ENCODE measurements around the gene CEP162. TPM values are rescaled to one million over a fixed set of nuclear protein-coding genes. Genes with fewer than 3 reads are reported as not detected.
"Not testable (repeated sequence)": the region's sequence is repeated elsewhere in the genome, so short reads cannot be mapped to it uniquely, and the experiment has no call there.

Gene CEP162
- total RNA-seq, 1 experiment from 2014 or later: 1.3 TPM

DNA sequence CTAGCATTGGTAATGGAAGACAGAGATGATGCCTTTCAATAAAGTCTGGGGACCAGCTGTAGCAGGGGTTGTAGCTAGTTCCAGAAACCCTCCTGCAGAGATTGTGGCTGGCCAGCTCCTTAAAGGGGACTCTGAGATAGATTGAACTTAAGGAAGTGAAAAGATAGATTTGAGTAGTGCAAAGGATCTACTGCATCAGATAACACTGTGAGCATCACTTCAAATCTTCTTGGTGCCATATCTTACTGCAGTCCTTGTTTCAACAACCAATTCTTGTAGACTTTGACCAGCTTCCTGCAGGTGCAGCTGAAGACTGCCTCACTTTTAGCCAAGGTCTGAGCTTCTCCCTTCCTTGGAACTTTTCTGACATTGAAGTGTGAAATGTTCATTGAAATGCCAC is 14.8 kb upstream of the CEP162 start:
- DNase-seq (ENCODE audit: low spot score): no peak

DNA sequence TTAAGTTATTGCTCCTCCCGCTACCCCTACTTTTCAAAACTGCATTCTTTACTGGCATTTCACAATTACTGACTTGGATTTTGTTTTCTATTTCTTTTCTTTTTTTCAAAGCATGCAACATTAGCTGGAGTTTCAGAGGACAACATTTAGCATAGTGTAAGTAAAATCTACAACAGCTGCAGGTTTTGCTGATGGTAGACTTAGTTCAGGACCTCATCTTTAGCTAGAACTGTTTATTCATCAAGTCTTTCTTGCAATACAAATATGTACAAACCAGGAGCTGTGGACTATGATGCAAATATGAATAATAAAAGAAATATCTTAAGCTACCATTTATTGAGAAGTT is 728 bp upstream of the CEP162 start:
- DNase-seq (ENCODE audit: low spot score): no peak

DNA sequence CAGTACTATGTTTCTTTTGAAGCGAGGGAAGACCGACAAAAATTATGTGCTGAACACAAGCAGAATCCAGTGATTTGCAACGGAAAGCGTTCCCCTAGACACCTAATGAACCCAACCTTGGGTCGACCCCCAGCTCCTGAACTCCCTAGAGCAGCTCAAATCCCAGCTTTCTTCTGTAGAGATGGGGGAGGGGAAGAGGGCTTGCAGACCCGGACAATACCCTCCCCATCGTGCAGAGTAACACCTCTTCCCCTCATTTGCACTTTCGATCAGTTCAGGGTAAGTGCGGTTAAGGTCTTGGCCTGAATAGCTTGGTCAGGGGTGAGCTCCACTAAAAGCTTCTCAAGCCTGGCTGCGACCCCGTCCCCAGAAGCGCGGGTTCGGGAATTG is 404 bp downstream of the CEP162 start:
- DNase-seq (ENCODE audit: low spot score): no peak

DNA sequence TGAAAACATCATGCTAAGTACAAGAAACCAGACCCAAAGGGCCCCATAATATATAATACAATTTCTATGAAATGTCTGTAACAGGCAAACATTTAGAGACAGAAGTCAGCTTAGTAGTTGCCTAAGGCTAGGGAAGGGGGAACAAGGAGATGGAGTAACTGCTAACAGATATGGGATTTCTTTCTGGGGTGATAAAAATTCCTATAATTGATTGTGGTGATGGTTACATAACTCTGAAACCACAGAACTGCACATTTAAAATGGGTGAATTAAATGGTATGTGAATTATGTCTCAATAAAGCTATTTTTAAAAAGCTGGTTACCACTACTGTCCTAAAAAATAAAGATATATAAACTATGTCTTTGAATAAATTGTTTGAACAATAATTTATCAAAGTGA is 3.2 kb downstream of the CEP162 start:
- no peak for DNase-seq (ENCODE audit: low spot score)

DNA sequence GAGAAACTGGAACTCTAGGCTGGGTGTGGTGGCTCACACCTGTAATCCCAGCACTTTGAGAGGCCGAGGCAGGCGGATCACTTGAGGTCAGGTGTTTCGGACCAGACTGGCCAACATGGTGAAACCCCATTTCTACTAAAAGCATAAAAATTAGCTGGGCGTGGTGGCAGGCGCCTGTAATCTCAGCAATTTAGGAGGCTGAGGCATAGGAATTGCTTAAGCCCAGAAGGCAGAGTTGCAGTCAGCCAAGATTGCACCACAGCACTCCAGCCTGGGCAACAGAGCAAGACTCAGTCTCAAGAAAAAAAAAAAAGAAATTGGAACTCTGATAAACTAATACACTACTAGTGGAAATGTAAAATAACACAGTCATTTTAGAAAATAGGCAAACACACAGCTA is 3.8 kb downstream of the CEP162 start:
- DNase-seq (ENCODE audit: low spot score): not testable (repeated sequence)

DNA sequence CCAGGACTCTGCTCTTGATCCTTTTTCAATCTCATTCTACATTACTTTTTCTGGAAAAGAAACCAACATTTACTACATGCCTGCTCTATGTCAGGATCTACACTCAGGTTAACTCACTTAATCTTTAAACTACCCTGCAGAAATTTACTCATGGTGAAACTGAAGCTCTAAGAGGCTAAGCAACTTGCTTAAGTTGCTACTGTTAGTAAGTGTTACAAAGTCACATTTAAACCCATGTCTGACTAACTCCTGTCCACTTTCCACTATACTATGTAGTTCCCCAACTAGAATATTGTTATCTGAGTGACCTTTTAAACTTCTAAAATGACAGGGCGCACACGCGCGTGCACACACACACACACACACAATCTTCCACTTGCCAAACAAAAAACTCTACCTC is 5.0 kb downstream of the CEP162 start:
- no peak for DNase-seq (ENCODE audit: low spot score)

DNA sequence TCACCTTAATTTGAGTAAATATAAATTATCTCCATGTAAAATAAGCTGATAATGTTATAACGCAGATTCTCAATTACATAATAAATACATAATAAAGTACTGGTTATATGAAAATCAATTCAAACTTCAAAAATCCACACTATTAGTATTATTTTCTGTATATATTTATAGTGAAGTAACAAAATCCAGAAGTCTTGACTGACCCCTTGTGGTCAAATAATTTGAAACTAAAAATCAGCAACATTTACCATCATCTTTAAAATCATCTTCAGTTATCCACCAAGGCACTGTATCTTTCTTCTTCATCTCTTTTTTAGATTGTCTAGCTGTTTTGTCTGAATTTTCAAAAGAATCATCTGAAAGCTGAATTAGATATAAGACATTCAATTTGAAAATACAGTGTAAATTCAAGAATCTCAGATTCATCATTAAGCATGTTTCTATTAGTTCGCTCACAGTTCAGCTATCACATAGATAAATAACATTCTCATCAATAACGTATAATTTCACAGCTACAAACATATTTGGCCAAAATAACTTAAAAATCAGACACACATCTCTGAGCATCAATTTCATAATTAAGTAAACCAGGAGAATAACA is 6.5 kb downstream of the CEP162 start:
- DNase-seq (ENCODE audit: low spot score): peak; percentile 66

DNA sequence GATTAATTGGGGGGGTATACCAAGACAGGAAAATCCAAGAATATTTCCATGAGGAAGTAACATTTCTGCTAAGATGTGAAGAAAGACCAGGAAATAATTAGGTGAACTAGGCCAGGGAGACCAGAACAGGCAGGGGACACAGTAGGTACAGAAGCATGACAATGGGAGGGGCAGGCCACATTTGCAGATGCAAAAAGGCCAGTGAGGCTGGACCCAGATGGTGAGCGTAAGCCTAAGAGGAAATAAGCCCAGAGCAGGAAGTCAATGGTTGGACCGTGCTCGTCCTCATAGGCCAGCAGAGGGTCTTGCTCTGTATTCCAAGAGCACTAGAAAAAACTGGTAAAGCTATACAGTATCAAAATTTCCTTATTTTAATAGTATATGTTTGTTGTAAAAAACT is 9.4 kb downstream of the CEP162 start:
- DNase-seq (ENCODE audit: low spot score): no peak

DNA sequence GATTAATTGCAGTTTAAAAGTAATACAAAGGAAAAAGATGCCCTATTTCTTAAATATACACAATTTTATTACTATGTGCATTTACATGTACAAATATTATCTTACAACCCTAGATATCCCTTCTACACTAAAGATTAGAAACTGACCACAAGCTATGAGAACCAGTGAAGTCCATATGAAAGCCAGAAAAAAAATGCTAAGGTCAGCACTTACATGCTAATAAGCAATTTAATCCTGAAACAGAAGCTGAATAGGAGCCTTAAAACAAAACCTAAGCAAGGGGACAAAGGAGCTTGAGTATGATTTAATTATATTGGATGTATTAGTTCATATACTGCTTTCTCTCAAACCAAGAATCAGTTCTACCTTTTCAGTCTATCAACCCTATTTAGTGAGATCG is 14.2 kb downstream of the CEP162 start:
- DNase-seq (ENCODE audit: low spot score): no peak

DNA sequence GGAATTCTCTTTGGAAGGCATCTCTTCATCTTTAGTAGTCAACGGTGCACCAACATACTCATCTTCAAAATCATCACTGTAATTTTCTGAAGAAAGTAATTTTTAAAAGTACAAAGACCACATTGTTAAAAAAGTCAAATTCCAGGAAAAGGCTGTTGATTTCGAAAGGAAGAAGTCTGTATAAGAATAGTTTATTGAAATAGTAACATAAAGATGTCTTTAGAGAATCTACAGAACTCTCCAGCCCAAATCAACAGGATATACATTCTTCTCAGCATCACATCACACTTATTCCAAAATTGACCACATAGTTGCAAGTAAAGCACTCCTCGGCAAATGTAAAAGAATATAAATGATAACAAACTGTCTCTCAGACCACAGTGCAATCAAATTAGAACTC is 23.4 kb downstream of the CEP162 start:
- no peak for DNase-seq (ENCODE audit: low spot score)

DNA sequence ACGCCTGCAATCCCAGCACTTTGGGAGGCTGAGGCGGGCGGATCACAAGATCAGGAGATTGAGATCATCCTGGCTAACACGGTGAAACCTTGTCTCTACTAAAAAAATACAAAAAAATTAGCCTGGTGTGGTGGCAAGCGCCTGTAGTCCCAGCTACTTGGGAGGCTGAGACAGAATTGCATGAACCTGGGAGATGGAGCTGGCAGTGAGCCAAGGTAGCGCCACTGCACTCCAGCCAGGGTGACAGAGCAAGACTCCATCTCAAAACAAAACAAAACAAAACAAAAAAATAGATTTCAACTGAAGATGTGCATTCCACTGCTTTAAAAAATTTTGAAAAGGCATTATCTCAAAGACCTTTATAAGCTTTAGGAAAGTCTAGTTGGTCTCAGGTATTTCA is 27.5 kb downstream of the CEP162 start:
- DNase-seq (ENCODE audit: low spot score): not testable (repeated sequence)

DNA sequence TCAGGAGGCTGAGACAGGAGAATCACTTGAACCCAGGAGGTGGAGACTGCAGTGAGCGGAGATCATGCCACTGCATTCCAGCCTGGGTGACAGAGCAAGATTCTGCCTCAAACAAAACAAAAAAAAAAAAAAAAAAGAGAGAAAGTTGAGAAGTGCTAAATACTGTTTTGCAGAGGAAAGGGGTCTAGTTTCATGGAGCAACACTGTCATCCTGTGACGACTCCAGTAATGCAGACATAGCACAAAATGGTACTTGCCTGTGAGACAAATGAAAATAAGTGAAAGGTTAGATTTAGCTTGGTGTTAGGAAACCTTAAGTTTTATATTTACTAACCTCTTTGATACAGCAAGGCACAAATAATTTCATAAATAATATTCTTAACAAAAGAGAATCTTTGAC is 29.7 kb downstream of the CEP162 start:
- no peak for DNase-seq (ENCODE audit: low spot score)

DNA sequence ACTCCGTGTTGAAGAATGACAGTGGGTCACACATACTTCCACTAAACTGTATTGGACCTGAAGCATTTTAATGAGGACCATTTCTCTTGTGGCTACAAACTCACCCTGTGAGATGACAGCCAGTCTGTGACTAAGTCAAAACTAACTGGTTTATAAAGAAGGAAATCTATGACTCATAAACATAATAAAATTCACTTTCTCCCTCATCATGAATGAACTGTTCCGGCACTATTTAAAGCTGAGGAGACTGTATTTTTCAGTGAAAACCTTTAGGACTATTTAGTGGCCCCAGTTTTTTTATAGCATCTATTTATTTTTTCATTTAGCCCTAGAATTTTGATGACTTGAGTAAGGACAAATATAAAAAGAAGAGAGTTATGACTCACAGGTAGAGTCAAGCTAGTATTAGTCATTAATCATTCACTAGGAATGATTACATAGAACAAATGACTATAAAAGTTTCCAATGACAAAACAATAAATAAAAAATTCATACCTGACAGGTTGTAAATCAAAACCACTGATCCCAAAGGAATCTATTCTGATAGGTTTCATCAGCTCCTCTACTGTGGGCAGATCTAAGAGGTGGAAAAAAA is 34.2 kb downstream of the CEP162 start:
- DNase-seq (ENCODE audit: low spot score): peak; percentile 80

DNA sequence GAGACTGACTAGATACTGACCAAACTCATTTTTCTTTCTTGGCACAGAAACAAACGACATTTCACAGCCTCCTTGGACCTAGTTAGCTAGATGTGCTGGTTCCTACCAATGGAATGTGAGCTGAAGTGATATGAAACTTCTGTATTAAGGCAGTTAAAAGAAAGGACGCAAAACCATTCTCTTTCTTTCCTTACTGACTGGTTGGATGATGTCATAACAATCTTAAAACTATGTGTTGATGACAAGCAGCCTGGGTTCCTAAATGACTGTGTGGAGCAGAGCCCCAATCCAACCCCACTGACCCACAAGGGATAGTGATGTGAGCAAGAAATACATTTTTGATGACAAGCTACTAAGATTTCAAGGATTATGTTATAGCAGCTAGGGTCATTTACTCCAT is 35.6 kb downstream of the CEP162 start:
- no peak for DNase-seq (ENCODE audit: low spot score)

DNA sequence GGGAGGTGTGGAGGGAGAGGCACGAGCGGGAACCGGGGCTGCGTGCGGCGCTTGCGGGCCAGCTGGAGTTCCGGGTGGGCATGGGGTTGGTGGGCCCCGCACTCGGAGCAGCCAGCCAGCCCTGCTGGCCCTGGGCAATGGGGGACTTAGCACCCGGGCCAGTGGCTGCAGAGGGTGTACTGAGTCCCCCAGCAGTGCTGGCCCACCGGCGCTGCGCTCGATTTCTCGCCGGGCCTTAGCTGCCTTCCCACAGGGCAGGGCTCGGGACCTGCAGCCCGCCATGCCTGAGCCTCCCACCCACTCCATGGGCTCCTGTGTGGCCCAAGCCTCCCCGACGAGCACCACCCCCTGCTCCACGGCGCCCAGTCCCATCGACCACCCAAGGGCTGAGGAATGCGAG is 38.1 kb downstream of the CEP162 start:
- not testable (repeated sequence) for DNase-seq (ENCODE audit: low spot score)

DNA sequence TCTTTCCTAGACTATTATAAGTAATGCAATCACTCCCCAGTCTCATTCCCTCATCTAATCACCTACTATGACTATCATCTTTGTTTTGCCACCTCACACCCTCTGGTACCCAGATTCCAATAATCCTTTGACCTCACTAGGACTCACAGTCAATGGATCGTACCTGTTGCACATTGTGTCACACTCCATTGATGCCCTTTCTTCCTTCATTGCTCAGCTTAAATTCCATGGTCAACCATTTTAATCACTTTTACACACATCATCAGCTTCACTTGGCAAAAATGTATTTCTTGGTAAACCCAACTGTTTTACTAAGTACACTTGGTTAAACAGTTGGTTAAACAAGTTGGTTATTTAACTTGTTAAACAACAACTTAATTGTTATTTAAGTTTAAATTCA is 44.0 kb downstream of the CEP162 start:
- no peak for DNase-seq (ENCODE audit: low spot score)

DNA sequence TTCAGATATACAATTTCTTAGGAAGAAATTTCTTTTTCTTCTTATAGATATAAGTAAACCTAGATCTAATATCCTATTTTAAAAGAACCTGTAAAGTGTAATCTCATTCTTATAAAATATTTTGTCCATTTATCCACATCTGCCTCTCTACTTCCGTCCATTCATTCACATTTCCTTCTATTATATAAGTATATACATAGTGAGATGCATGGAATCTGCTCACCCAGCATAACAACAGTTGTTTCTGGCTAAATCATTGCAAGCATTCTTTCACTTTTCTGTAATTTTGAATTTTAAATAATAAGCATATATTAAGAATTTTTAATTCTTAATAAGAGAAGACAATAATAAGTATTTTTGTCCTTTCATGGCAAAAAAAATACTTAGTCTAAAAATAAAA is 45.4 kb downstream of the CEP162 start:
- DNase-seq (ENCODE audit: low spot score): no peak

DNA sequence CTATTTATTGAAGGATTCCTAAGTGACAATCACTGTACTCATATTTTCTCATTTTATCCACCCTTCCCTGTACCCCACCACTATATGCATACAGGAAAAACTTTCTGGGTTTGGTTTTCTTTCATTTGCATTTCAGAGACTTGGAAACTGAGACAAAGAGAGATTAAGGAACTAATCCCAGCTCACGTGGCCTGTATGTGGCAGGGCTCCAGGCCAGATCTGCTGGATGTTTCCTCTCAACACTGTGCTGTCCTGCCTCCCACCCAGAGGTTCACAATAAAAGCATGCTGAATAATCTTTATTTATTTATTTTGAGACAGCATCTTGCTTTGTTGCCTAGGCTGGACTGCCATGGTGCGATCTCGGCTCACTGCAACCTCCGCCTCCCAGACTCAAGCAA is 50.2 kb downstream of the CEP162 start:
- no peak for DNase-seq (ENCODE audit: low spot score)

DNA sequence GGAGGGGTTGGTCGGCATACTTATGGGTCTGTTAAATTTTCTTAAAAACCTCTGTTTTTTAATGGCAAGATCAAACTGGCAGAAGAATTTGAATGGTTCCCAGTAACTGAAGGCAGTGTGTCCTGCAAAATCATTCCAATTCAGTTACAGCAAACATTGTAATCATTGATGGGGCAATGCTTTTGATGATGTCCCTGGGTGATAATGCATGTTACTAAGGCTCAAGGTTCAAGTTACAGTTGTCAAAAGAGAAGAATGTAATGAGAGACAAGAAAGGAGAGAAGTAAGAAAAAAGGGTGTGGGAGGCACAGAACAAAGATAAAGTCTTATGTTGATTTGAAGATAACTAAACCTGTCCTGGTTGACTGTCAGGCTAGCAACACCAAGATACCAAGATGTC is 54.9 kb downstream of the CEP162 start:
- no peak for DNase-seq (ENCODE audit: low spot score)

DNA sequence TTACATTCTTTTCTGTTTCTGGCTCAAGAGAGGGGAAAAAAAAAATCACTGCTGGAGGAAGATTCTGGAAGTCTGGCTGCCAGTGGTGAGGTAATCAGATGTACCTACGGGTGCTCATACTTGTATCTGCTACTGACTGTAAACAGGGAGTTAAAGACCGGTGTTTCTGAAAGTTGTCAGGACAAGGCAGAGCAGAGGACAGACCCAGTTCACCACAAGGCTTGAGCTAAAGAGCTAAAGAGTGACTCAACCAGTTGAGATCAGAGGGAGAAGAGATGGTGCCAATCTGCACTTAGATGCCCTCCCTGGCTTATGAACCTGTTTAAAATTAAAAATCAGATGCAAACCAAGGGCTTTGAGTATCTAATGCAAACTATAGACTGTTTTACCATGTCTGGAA is 55.4 kb downstream of the CEP162 start:
- DNase-seq (ENCODE audit: low spot score): no peak

DNA sequence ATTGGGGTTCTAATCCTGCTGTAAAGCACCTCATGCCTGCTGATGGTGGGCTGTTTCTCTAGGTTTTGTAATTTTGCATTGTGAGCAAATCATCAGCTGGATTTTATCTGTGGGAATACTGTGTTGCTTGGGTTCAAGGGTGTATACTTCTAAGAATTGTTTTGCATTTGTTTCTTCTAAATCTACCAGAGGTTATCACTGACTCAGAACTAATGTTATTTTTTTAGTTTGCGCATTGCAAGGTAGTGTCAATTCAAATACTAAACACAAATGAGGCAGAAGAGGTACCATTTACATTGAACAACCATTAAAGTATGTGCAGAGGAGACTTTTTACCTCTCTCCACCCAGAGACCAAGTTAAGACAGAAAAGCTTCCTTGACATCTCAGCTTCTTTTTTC is 60.0 kb downstream of the CEP162 start:
- no peak for DNase-seq (ENCODE audit: low spot score)

DNA sequence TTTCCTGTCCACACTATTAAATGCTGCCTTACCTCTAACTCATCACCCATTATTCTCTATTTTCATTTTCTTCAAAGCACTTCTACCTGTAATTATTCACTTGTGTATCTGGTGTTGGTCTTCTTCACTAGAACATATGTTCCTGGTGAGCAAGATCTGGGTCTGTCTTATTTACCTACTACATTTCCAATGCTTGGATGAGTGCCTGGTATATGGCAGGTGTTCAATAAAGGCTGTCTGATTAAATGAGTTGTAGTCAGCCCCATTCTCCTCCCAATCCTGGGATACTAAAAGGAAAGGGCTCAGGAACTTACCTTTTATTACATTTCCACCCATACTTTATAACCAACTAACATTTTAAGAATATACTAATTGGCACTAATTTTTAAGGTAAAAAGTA is 61.0 kb downstream of the CEP162 start:
- DNase-seq (ENCODE audit: low spot score): no peak

DNA sequence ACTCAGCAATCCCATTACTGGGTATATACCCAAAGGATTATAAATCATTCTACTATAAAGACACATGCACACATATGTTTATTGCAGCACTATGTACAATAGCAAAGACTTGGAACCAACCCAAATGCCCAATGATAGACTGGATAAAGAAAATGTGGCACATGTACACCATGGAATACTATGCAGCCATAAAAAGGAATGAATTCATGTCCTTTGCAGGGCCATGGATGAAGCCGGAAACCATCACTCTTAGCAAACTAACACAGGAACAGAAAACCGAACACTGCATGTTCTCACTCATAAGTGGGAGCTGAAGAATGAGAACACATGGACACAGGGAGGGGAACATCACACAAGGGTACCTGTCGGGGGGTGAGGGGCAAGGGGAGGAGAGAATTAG is 63.1 kb downstream of the CEP162 start:
- DNase-seq (ENCODE audit: low spot score): not testable (repeated sequence)

DNA sequence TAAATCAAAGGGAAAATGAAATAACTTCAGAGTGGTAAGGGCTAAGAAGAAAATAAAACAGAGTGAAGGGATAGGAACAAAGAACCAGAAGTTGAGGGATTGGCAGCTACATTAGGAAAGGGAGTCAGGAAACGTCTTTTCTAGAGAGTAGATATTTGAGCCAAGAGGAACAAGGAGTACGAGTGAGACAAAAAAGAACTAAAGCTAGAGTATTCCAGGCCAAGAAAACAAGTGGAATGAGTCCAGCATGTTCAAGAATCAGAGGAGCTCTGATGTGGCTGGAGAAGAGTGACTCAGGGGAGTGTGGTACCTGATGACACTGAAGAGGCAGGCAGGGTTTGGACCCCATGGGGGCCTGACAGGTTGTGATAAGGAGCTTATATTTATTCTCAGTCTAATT is 66.3 kb downstream of the CEP162 start:
- DNase-seq (ENCODE audit: low spot score): no peak
